Activated naive CD4-positive, alpha-beta T cell treated with anti-CD3 and anti-CD28 coated beads, Interleukin-2, amount 10 ng/mL, durations not matched to agents 5 hours and 36 hours (primary cell): ENCODE measurements around the gene HAGHL. TPM values are rescaled to one million over a fixed set of nuclear protein-coding genes. Genes with fewer than 3 reads are reported as not detected.

Source experiments
- microRNA-seq: library from miRNA; unstranded; fragments of <30 nt; microRNA quantifications from one replicate; pipeline ENCODE4 v1.2.0, GENCODE V29; 2022; ENCODE audit warnings: borderline microRNAs expressed, borderline replicate concordance
- total RNA-seq, 2 experiments: library from RNA; stranded (reverse); gene quantifications; one replicate each; pipeline ENCODE4 v1.2.3, GENCODE V29; 2021

Gene HAGHL
- 1 to 10 TPM; 5.2 to 7.6 TPM for total RNA-seq

GRCh38 chr16:726438-727290, at the start of gene HAGHL, which contains the start of gene CCDC78:
HAGHL (plus strand) TSS chr16:727106; CDS start chr16:727510, 404 bp downstream.
CCDC78 (minus strand) TSS chr16:726443; CDS start chr16:726367, 76 bp downstream.

GRCh38 chr16:679814-680624, 46.9 kb upstream of the HAGHL start, which contains the start of gene STUB1:
STUB1 (plus strand) TSS chr16:680410; CDS start chr16:680526, 116 bp downstream.

GRCh38 chr16:684071-684794, 42.7 kb upstream of the HAGHL start, which contains the start of gene JMJD8:
JMJD8 (minus strand) TSS chr16:684334; CDS start chr16:684319, 15 bp downstream.

GRCh38 chr16:705431-706188, 21.3 kb upstream of the HAGHL start, which contains the start of gene FBXL16:
FBXL16 (minus strand) TSS chr16:705801; CDS start chr16:697405, 8,396 bp downstream.

GRCh38 chr16:714558-715476, 12.1 kb upstream of the HAGHL start, which contains the start of gene METRN:
METRN (plus strand) TSS chr16:715118; CDS start chr16:715290, 172 bp downstream.

GRCh38 chr16:720990-721764, 5.7 kb upstream of the HAGHL start, which contains the start of gene ANTKMT:
ANTKMT (plus strand) TSS chr16:721146; CDS start chr16:721275, 129 bp downstream.

GRCh38 chr16:740764-741505, 14.0 kb downstream of the HAGHL start, which contains the start of gene CIAO3:
CIAO3 (minus strand) TSS chr16:740997; CDS start chr16:740985, 12 bp downstream.

GRCh38 chr16:760545-761343, 33.8 kb downstream of the HAGHL start, which contains the start of gene MSLN:
MSLN (plus strand) TSS chr16:760734; CDS start chr16:762681, 1,947 bp downstream.

Small RNA genes within 50 kb of the gene (microRNA-seq; reads per million reads assigned to microRNA genes)
- gene MIR662, result not detected

Other genes starting within 250 kb of the HAGHL start
- gene CAPN15, start 199.4 kb upstream of the HAGHL start, total RNA-seq, result 10 to 100 TPM; 71.0 to 71.8 TPM
- gene PRR35, start 166.7 kb upstream of the HAGHL start, total RNA-seq, result not detected
- gene NHLRC4, start 160.1 kb upstream of the HAGHL start, total RNA-seq, result 1 to 10 TPM; 4.6 to 4.7 TPM
- gene PIGQ, start 157.1 kb upstream of the HAGHL start, total RNA-seq, result 10 to 100 TPM; 32.9 to 36.8 TPM
- gene RAB40C, start 137.0 kb upstream of the HAGHL start, total RNA-seq, result 10 to 100 TPM; 12.7 to 14.1 TPM
- gene WFIKKN1, start 96.1 kb upstream of the HAGHL start, total RNA-seq, result under 1 TPM; 0.33 to 0.36 TPM
- 10 to 100 TPM; 70.0 to 70.7 TPM for gene METTL26, start 90.8 kb upstream of the HAGHL start, total RNA-seq
- gene MCRIP2, start 85.3 kb upstream of the HAGHL start, total RNA-seq, result 10 to 100 TPM; 28.9 to 31.2 TPM
- 10 to 100 TPM; 63.2 to 67.3 TPM for gene WDR90, start 77.7 kb upstream of the HAGHL start, total RNA-seq
- gene RHOT2, start 59.0 kb upstream of the HAGHL start, total RNA-seq, result 100 to 1,000 TPM; 126 to 134 TPM
- gene RHBDL1, start 51.4 kb upstream of the HAGHL start, total RNA-seq, result 1 to 10 TPM; 1.3 to 1.6 TPM
- gene STUB1, start 46.7 kb upstream of the HAGHL start, total RNA-seq, result 10 to 100 TPM; 61.4 to 61.7 TPM
- 10 to 100 TPM; 30.3 to 31.4 TPM for gene JMJD8, start 42.8 kb upstream of the HAGHL start, total RNA-seq
- 10 to 100 TPM; 15.2 to 16.1 TPM for gene WDR24, start 36.7 kb upstream of the HAGHL start, total RNA-seq
- gene FBXL16, start 21.3 kb upstream of the HAGHL start, total RNA-seq, result 10 to 100 TPM; 21.2 to 21.5 TPM
- gene METRN, start 12.0 kb upstream of the HAGHL start, total RNA-seq, result 1 to 10 TPM; 5.5 TPM
- 10 to 100 TPM in 1 of 2 experiments, 1 to 10 TPM in 1; 9.7 to 10.8 TPM for gene ANTKMT, start 6.0 kb upstream of the HAGHL start, total RNA-seq
- 1 to 10 TPM; 1.6 to 2.1 TPM for gene CCDC78, start 663 bp upstream of the HAGHL start, total RNA-seq
- 10 to 100 TPM; 30.8 to 33.1 TPM for gene CIAO3, start 13.9 kb downstream of the HAGHL start, total RNA-seq
- gene MSLN, start 33.6 kb downstream of the HAGHL start, total RNA-seq, result not detected
- gene RPUSD1, start 61.3 kb downstream of the HAGHL start, total RNA-seq, result 10 to 100 TPM; 22.2 to 23.1 TPM
- gene CHTF18, start 61.5 kb downstream of the HAGHL start, total RNA-seq, result 10 to 100 TPM; 67.0 to 72.2 TPM
- not detected for gene GNG13, start 73.6 kb downstream of the HAGHL start, total RNA-seq
- 10 to 100 TPM; 23.6 to 27.0 TPM for gene LMF1, start 243.9 kb downstream of the HAGHL start, total RNA-seq